Measurements from ENCODE around the gene SEC24D.

Gene SEC24D

DNA sequence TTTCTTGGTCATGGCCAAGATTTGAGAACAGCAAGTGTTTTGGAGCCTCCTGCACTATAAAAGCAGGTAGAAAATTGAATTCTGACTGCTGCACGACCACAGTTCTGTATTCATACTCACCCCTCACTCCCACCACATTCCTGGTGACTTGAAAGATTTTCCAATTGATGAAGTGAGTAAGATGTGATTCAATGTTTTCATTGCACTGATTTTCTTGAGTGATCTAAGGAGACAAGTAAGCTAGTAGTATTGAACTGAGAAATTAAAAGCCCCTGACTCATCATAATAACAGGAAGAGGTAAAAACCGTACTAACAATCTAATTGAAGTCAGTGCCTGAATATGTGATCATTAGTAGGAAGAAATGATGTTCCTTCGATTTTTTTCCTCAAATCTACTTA is 6.1 kb upstream of the SEC24D start:
- H3K4me3 ChIP-seq (ENCODE audit: low read depth, low read length) = no peak overlapping the region
- TF ChIP-seq, protein P1, sequence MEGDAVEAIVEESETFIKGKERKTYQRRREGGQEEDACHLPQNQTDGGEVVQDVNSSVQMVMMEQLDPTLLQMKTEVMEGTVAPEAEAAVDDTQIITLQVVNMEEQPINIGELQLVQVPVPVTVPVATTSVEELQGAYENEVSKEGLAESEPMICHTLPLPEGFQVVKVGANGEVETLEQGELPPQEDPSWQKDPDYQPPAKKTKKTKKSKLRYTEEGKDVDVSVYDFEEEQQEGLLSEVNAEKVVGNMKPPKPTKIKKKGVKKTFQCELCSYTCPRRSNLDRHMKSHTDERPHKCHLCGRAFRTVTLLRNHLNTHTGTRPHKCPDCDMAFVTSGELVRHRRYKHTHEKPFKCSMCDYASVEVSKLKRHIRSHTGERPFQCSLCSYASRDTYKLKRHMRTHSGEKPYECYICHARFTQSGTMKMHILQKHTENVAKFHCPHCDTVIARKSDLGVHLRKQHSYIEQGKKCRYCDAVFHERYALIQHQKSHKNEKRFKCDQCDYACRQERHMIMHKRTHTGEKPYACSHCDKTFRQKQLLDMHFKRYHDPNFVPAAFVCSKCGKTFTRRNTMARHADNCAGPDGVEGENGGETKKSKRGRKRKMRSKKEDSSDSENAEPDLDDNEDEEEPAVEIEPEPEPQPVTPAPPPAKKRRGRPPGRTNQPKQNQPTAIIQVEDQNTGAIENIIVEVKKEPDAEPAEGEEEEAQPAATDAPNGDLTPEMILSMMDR (IDR thresholded peaks at IDR 0.05; ENCODE audit: low read depth, low read length) = no peak

DNA sequence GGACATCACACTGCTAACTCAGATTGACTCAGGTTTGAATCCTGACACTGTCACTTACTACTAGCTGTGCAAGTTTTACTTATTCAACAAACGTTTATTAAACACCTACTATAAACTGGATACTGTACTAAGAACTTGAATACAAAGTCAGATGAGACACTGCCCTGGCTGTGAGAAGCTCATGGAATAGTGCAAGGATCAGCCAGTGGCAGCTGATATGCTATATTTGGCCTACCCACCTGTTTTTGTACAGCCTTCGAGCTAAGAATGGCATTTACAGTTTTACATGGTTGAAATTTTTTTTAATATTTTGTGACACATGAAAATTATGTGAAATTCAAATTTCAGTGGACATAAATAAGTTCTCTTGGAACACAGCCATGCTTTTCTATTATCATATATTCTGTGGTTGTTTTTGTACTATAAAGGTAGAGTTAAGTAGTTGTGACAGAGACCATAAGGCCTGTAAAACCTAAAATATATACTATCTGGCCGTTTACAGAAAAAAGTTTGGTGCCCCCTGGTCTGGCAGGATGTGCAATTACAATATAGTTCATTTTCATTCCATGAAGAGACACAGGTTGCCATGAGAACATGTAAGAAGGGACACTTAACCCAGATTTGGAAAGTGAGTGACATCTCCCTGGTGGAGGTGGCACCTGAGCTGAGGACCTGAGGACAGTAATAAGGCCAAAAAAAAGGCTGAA is 3.4 kb upstream of the SEC24D start:
- TF ChIP-seq, protein P1 (IDR thresholded peaks at IDR 0.05; ENCODE audit: low read depth, low read length) = no peak
- no peak overlapping the region for H3K4me3 ChIP-seq (ENCODE audit: low read depth, low read length)

DNA sequence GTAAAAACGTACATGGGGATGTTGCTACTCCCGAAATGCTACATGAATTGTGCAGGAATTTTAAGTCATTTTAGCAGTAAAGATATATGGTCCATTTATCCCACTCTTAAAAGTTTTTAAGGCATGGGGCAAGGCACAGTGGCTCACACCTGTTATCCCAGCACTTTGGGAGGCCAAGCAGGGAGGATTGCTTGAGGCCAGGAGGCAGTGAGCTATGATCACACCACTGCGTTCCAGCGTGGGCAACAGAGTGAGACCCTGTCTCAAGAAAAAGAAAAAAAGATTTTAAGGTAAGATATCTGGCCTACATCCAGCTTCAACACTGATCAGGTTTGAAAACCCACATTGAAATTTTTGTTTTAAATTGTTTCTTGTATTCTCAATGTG is 1.2 kb upstream of the SEC24D start:
- TF ChIP-seq, protein P1 (IDR thresholded peaks at IDR 0.05; ENCODE audit: low read depth, low read length) = no peak
- no peak overlapping the region for H3K4me3 ChIP-seq (ENCODE audit: low read depth, low read length)

DNA sequence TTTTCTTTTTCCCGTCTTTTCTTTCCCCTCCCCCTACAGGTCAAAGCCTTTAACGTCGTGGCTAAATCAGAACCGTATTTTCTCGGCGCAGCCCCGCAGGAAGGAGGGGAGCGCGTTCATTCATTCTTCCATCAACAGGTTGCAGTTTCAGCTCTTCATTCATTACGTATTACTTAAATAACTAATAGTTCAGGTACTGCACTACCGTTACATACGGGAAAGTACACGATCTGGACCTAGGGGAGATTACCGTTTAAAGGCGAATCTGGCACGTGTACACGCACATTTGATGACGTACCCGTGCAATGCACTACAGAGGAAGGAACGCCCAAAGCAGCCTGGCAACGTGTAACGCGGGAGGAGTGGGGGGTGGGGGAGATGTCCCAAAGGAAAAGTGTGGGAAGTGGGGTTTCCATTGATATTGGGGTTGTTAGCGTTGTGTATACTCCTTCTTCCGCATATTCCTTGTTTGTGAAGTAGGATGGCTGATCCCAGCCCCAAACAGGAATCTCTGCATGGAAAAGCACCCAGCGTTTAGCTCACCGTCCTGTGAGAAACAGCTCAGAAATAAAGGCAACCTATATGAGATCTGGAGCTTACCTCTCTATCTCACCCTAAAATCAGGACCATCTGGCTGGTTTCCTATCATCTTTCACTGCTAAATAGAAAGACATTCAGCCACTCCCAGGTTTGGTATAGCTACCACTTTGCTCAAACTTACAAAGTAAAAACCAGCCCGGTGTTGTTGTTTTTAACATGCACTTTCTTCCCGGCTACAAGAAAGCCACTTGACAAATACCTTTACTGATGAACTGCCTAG is 585 bp upstream of the SEC24D start:
- TF ChIP-seq, protein P1 (IDR thresholded peaks at IDR 0.05; ENCODE audit: low read depth, low read length) = no peak
- H3K4me3 ChIP-seq (ENCODE audit: low read depth, low read length) = peak overlapping the region; percentile 92

DNA sequence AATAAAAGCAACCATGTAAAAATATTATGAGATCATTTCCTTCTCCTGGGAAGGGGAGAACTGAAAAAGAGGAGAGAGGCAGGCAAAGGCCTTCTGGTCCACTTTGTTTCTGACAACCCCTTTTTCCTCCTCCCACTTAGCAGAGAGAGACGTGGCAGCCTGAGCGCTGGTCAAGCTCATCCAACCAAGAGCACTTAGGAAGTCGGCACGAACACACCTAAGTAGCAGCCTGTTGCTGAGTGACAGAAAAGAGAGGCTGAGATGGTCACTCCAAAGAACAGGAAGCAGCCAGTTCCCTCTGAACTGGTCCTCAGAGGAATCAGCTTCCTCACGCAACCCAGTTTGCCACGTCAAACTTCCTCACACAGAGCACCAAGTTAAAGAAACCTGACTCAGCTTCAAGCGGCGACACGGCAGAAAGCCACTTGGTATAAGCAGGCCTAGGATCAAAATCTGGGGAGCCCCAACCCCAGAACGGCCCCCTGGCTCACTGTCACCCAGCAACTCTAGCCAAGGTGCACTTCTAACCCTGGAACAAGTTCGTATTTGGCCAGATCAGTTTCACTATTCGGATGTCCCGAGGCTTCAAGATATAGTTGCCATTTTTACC is 861 bp downstream of the SEC24D start:
- TF ChIP-seq, protein P1 (IDR thresholded peaks at IDR 0.05; ENCODE audit: low read depth, low read length) = no peak
- peak overlapping the region; percentile 92 for H3K4me3 ChIP-seq (ENCODE audit: low read depth, low read length)

DNA sequence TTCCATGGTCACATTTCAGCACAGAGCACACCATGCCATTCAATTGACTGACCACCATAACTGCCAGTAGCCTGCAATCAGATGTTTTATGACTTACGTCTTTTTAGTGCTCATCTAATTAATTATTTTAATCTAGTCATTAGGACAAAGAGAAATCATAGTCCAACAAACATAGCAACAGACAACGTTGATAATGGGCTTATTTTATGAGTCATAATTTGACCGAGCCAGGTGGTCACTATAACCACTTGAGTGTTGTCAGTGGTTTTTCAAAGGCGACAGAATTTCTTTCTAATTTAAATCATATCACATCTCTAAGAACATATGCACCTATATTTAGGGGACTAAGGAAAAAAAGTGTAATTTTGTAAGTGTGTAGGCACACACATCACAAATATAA is 1.9 kb downstream of the SEC24D start:
- TF ChIP-seq, protein P1 (IDR thresholded peaks at IDR 0.05; ENCODE audit: low read depth, low read length) = no peak
- H3K4me3 ChIP-seq (ENCODE audit: low read depth, low read length) = peak overlapping the region; percentile 92
